Neural cell (in vitro differentiated cells): ENCODE measurements around the gene ST8SIA6.

Source experiments
- CTCF ChIP-seq: fragments of 450-650 bp; IDR thresholded peaks from 2 replicates; pipeline ENCODE4 v1.5.1; 2014; ENCODE audit warnings: antibody characterized with exemption, mild to moderate bottlenecking, moderate library complexity; ENCODE audit not compliant: poor library complexity, severe bottlenecking
- EP300 ChIP-seq: fragments of 450-650 bp; conservative IDR thresholded peaks from 2 replicates; pipeline ENCODE4 v1.6.1; 2014; ENCODE audit warnings: antibody characterized with exemption, mild to moderate bottlenecking, moderate library complexity; ENCODE audit not compliant: poor library complexity, severe bottlenecking
- EZH2 ChIP-seq: fragments of 200-600, 300-800 bp; shearing (Covaris generic), sonication (generic); IDR thresholded peaks from 2 replicates; pipeline ENCODE4 v1.6.1; 2014; ENCODE audit warnings: antibody characterized with exemption, low read length, borderline replicate concordance, mild to moderate bottlenecking; ENCODE audit not compliant: insufficient read depth, poor library complexity, severe bottlenecking
- POLR2AphosphoS5 ChIP-seq: IDR thresholded peaks from 2 replicates; pipeline ENCODE4 v1.6.1; 2012
- RAD21 ChIP-seq: fragments of 450-650 bp; conservative IDR thresholded peaks from 2 replicates; pipeline ENCODE4 v1.6.1; 2014; ENCODE audit warnings: antibody characterized with exemption, mild to moderate bottlenecking, moderate library complexity
- REST ChIP-seq: IDR thresholded peaks from 2 replicates; pipeline ENCODE4 v1.6.1; 2012; ENCODE audit warnings: borderline replicate concordance
- TAF1 ChIP-seq: IDR thresholded peaks from 2 replicates; pipeline ENCODE4 v1.6.1; 2012; ENCODE audit warnings: low read depth

DNA sequence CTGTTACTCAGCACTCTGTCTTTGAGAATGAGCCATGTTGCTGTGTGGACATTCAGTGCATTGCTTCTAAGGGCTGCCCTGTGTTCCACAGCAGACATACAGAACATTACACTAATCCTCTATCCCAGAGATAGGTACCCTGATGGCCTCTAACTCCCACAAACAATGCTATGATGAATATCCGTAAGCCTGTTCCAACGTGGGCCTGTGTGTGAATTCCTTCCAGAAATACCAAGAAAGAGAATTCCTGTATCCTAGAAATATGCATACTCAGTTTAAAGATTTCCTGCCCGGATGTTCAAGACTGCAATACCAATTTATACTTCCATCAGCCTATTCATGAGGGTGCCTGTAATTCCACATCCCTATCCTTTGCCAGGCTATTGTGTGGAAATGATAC lies 21.3 kb upstream of the ST8SIA6 start:
- no peak for TF ChIP-seq CTCF
- no peak for TF ChIP-seq EZH2
- TF ChIP-seq POLR2AphosphoS5, result no peak
- TF ChIP-seq REST, result no peak
- no peak for TF ChIP-seq TAF1
- TF ChIP-seq EP300, result no peak
- no peak for TF ChIP-seq RAD21
